OCI-LY1 (cell line): Measurements from ENCODE around the gene DDX46.
A peak's percentile ranks its signal among the peaks of the same experiment; 100 is the strongest.
"Not testable (repeated sequence)": the region's sequence is repeated elsewhere in the genome, so short reads cannot be mapped to it uniquely, and the experiment has no call there.

Experiments used
- H2AFZ ChIP-seq: fragments of 200-600 bp; sonication (generic), shearing (Covaris generic); 2 replicates; pipeline ENCODE4 v1.6.0; 2014; ENCODE audit warnings: antibody characterized with exemption, mild to moderate bottlenecking, low read length
- H3F3A ChIP-seq: fragments of 200-600 bp; sonication (generic), shearing (Covaris generic); 2 replicates; pipeline ENCODE4 v1.6.0; 2014; ENCODE audit warnings: mild to moderate bottlenecking, antibody characterized with exemption, low read length, moderate library complexity; ENCODE audit not compliant: insufficient read depth
- H3K27ac ChIP-seq: fragments of 200-600 bp; sonication (generic); 2 replicates; pipeline ENCODE4 v1.5.1; 2014; ENCODE audit warnings: low read length, mixed run types, mild to moderate bottlenecking, low read depth; ENCODE audit not compliant: poor library complexity, severe bottlenecking
- H3K27me3 ChIP-seq: fragments of 200-600 bp; sonication (generic); 2 replicates; pipeline ENCODE4 v1.6.0; 2014; ENCODE audit warnings: antibody characterized with exemption, mild to moderate bottlenecking, low read length, moderate library complexity; ENCODE audit not compliant: insufficient read depth
- H3K36me3 ChIP-seq: fragments of 200-600 bp; sonication (generic); 2 replicates; pipeline ENCODE4 v1.6.1; 2014; ENCODE audit warnings: mild to moderate bottlenecking, antibody characterized with exemption, low read length, moderate library complexity, mixed read lengths; ENCODE audit not compliant: insufficient read depth
- H3K4me1 ChIP-seq: fragments of 200-600 bp; sonication (generic); 2 replicates; pipeline ENCODE4 v1.5.1; 2014; ENCODE audit warnings: mild to moderate bottlenecking, low read length, moderate library complexity; ENCODE audit not compliant: insufficient read depth, severe bottlenecking
- H3K4me2 ChIP-seq: fragments of 200-600 bp; sonication (generic), shearing (Covaris generic); 2 replicates; pipeline ENCODE4 v1.6.1; 2014; ENCODE audit warnings: low read length
- H3K4me3 ChIP-seq: fragments of 200-600 bp; sonication (generic); 2 replicates; pipeline ENCODE4 v1.5.1; 2014; ENCODE audit warnings: low read length, low read depth, mild to moderate bottlenecking, mixed read lengths; ENCODE audit not compliant: poor library complexity, severe bottlenecking
- H3K79me2 ChIP-seq: fragments of 200-600 bp; shearing (Covaris generic); 2 replicates; pipeline ENCODE4 v1.6.1; 2016; ENCODE audit warnings: mixed run types, low read length, mixed read lengths; ENCODE audit not compliant: insufficient read depth
- H3K9ac ChIP-seq: fragments of 200-600 bp; sonication (generic), shearing (Covaris generic); 2 replicates; pipeline ENCODE4 v1.6.1; 2014; ENCODE audit warnings: mild to moderate bottlenecking, low read length, mixed read lengths
- H3K9me2 ChIP-seq: fragments of 200-600 bp; sonication (generic), shearing (Covaris generic); 2 replicates; pipeline ENCODE4 v1.6.1; 2014; ENCODE audit warnings: low read depth, mild to moderate bottlenecking, low read length, mixed read lengths
- H3K9me3 ChIP-seq: fragments of 200-600 bp; shearing (Covaris generic); 2 replicates; pipeline ENCODE4 v1.6.1; 2014; ENCODE audit warnings: low read length, mixed read lengths
- H4K20me1 ChIP-seq: fragments of 200-600 bp; sonication (generic), shearing (Covaris generic); 2 replicates; pipeline ENCODE4 v1.6.0; 2016; ENCODE audit warnings: mild to moderate bottlenecking, low read length; ENCODE audit not compliant: insufficient read depth
- EZH2 ChIP-seq: fragments of 200-600 bp; sonication (generic), shearing (Covaris generic); IDR thresholded peaks from 2 replicates; pipeline ENCODE4 v1.8.0; 2017; ENCODE audit warnings: borderline replicate concordance, mixed run types, mild to moderate bottlenecking, antibody characterized with exemption, low read length, moderate library complexity, mixed read lengths
- TF ChIP-seq, protein P1 (sequence below): fragments of 200-600 bp; sonication (generic), shearing (Covaris generic); IDR thresholded peaks from 2 replicates; pipeline ENCODE4 v1.5.1; 2017; ENCODE audit warnings: mild to moderate bottlenecking, antibody characterized with exemption, low read length, moderate library complexity, mixed read lengths

The DDX46 gene, protein sequence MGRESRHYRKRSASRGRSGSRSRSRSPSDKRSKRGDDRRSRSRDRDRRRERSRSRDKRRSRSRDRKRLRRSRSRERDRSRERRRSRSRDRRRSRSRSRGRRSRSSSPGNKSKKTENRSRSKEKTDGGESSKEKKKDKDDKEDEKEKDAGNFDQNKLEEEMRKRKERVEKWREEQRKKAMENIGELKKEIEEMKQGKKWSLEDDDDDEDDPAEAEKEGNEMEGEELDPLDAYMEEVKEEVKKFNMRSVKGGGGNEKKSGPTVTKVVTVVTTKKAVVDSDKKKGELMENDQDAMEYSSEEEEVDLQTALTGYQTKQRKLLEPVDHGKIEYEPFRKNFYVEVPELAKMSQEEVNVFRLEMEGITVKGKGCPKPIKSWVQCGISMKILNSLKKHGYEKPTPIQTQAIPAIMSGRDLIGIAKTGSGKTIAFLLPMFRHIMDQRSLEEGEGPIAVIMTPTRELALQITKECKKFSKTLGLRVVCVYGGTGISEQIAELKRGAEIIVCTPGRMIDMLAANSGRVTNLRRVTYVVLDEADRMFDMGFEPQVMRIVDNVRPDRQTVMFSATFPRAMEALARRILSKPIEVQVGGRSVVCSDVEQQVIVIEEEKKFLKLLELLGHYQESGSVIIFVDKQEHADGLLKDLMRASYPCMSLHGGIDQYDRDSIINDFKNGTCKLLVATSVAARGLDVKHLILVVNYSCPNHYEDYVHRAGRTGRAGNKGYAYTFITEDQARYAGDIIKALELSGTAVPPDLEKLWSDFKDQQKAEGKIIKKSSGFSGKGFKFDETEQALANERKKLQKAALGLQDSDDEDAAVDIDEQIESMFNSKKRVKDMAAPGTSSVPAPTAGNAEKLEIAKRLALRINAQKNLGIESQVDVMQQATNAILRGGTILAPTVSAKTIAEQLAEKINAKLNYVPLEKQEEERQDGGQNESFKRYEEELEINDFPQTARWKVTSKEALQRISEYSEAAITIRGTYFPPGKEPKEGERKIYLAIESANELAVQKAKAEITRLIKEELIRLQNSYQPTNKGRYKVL

DNA sequence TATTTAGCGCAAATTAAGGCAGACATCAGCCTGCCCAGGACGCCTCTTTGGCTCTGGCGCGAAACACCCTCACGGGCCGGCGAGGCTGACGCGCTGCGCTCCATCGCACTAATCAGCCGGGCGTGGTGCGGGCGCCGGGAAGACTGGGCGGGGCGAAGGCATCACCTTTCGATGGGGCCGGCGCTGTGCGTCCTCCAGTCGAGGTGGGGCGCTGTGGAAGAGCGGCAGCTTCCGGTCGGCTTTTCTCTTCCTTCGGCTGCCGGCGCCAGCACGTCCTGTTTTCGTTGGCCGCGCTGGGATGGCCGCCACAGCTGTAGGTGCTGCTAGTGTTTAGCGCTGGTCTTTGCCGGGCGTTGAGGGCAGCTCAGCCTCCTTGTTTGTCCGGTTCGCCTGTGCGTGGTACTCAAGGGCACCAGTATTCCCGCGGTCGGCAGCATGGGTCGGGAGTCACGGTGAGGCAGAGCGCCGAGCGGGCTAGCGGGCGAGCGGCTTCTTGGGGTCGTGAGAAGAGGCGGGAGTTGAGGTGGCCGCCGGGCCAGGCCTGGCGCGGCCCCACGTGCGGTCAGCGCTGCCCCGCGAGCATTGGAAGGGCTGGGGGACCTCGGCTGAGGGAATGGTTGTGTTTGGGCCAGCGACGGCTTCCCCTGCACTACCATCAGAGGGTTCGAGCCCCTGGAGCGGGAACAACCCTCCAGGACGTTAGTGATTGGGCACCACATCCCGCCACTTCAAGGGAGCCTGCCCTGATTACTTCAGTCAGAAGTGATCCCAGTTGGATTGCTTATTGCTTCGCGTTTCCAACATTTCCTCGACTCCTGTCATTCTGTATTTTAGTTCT lies at the start of gene DDX46:
Gene DDX46 (plus strand): TSS at position 276 of the 838 bp plus-strand sequence. CDS start 160 bp downstream, at position 436.
- Histone ChIP-seq H3K9me2 (no peaks in the 10 kb centered on the region), H3K4me2 (peak within 1 kb of the TSS; percentile 81), H3K9me3 (no peaks in the 10 kb centered on the region), H3K9ac (peak within 1 kb of the TSS; percentile 70), H3K79me2 (peaks cover 46% of the 10 kb centered on the region), H4K20me1 (no peaks in the 10 kb centered on the region), H3K4me3 (peak within 1 kb of the TSS; percentile 76), H2AFZ (peak within 1 kb of the TSS; percentile 31), H3K27ac (peak within 1 kb of the TSS; percentile 32), H3K36me3 (peaks cover 4% of the 10 kb centered on the region; the same call in 1 of the 2 replicates), H3F3A (0 out of 2 replicates have a peak, but pooled peaks cover 10% of the 10 kb centered on the region), H3K4me1 (peaks cover 19% of the 10 kb centered on the region), H3K27me3 (no peaks in the 10 kb centered on the region)
- TF ChIP-seq, protein P1, sequence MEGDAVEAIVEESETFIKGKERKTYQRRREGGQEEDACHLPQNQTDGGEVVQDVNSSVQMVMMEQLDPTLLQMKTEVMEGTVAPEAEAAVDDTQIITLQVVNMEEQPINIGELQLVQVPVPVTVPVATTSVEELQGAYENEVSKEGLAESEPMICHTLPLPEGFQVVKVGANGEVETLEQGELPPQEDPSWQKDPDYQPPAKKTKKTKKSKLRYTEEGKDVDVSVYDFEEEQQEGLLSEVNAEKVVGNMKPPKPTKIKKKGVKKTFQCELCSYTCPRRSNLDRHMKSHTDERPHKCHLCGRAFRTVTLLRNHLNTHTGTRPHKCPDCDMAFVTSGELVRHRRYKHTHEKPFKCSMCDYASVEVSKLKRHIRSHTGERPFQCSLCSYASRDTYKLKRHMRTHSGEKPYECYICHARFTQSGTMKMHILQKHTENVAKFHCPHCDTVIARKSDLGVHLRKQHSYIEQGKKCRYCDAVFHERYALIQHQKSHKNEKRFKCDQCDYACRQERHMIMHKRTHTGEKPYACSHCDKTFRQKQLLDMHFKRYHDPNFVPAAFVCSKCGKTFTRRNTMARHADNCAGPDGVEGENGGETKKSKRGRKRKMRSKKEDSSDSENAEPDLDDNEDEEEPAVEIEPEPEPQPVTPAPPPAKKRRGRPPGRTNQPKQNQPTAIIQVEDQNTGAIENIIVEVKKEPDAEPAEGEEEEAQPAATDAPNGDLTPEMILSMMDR = peak; percentile 72
- no peak for TF ChIP-seq EZH2

DNA sequence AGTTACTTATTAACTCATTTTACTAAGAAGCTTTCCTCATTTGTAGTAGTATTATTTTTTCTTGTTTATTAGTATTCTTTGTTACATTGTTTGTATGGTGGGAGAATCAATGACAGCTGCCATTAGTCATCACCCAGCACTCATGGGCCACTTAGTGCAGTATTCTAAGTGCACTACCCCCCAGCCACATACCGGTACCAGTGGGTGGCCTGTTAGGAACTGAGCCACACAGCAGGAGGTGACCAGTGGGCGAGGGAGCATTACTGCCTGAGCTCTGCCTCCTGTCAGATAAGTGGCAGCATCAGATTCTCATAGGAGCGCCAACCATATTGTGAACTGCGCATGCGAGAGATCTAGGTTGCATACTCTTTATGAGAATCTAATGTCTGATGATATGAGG lies 44.5 kb upstream of the DDX46 start:
- Histone ChIP-seq H3K27ac (no peak overlapping the region), H4K20me1 (no peaks in the 10 kb centered on the region), H3F3A (no peaks in the 10 kb centered on the region), H3K9me3 (no peaks in the 10 kb centered on the region), H3K79me2 (no peaks in the 10 kb centered on the region), H3K27me3 (no peaks in the 10 kb centered on the region), H3K4me1 (no peaks in the 10 kb centered on the region), H3K9ac (no peak overlapping the region), H3K4me3 (no peak overlapping the region), H3K9me2 (no peaks in the 10 kb centered on the region), H3K36me3 (peaks cover 48% of the 10 kb centered on the region), H3K4me2 (no peak overlapping the region), H2AFZ (no peak overlapping the region)
- TF ChIP-seq, protein P1 = no peak
- TF ChIP-seq EZH2 = no peak

DNA sequence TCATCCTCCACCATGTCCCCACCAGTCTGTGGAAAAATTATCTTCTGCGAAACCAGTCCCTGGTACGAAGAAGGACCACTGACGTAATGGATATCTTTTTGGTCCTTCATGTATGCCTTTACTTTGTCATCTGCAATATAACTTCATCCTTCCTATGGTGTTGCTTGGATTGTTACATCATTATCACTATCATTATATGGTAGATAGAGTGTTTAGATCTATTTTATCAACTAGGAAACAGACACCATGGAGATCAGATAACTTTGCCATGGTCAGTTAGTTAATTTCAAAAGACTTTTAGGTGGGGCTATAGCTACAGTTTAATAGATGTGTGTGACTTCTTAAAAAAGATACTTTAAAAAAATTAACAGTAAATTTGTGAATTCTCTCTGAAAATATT lies 44.0 kb upstream of the DDX46 start:
- Histone ChIP-seq H3K27me3 (no peaks in the 10 kb centered on the region), H3K9me3 (no peaks in the 10 kb centered on the region), H3K79me2 (no peaks in the 10 kb centered on the region), H3K9me2 (no peaks in the 10 kb centered on the region), H4K20me1 (no peaks in the 10 kb centered on the region), H3K4me3 (no peak overlapping the region), H3K27ac (no peak overlapping the region), H3K4me1 (no peaks in the 10 kb centered on the region), H3K36me3 (peaks cover 48% of the 10 kb centered on the region), H3K4me2 (no peak overlapping the region), H3F3A (no peaks in the 10 kb centered on the region), H2AFZ (no peak overlapping the region), H3K9ac (no peak overlapping the region)
- no peak for TF ChIP-seq EZH2
- TF ChIP-seq, protein P1 = no peak

DNA sequence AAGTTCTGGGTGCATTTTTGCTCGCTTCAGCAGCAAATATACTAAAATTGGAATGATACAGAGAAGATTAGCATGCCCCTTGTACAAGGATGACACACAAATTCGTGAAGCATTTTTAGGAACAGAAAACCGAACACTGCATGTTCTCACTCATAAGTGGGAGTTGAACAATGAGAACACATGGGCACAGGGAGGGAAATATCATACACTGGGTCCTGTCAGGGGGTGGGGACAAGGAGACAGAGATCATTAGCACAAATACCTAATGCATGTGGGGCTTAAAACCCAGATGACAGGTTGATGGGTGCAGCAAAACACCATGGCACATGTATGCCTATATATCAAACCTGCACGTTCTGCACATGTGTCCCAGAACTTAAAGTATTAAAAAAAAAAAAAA lies 43.1 kb upstream of the DDX46 start:
- not testable (repeated sequence) for H3K4me1 ChIP-seq, H3K27me3 ChIP-seq, H4K20me1 ChIP-seq, H2AFZ ChIP-seq, H3K79me2 ChIP-seq, H3K9me3 ChIP-seq, H3F3A ChIP-seq, H3K4me2 ChIP-seq, H3K9ac ChIP-seq, H3K4me3 ChIP-seq, H3K9me2 ChIP-seq, H3K27ac ChIP-seq
- H3K36me3 ChIP-seq = peaks cover 50% of the 10 kb centered on the region
